NB4 (cell line): ENCODE results near the gene HIPK1.

Source experiments
- CTCF ChIP-seq: IDR thresholded peaks from one replicate; pipeline ENCODE4 v1.5.1; 2012; ENCODE audit warnings: low read depth, low read length
- MAX ChIP-seq: IDR thresholded peaks from 2 replicates; pipeline ENCODE4 v1.6.1; 2011; ENCODE audit warnings: low read depth, low read length
- MYC ChIP-seq: IDR thresholded peaks from 2 replicates; pipeline ENCODE4 v1.6.1; 2011; ENCODE audit warnings: low read depth, low read length
- POLR2A ChIP-seq: IDR thresholded peaks from 2 replicates; pipeline ENCODE4 v1.6.1; 2011; ENCODE audit warnings: mild to moderate bottlenecking; ENCODE audit not compliant: insufficient read length; ENCODE audit errors: extremely low read depth

GRCh38 chr1:113976609-113977278 lies 47.6 kb downstream of the HIPK1 start:
- TF ChIP-seq CTCF (peak; percentile 50), POLR2A (no peak), MAX (no peak), MYC (no peak)
